ENCODE data around the gene AGAP1. TPM values are rescaled to one million over a fixed set of nuclear protein-coding genes. Genes with fewer than 3 reads are reported as not detected.

The AGAP1 gene
- total RNA-seq, 2 experiments from 2014 or later: 2.2 TPM

DNA sequence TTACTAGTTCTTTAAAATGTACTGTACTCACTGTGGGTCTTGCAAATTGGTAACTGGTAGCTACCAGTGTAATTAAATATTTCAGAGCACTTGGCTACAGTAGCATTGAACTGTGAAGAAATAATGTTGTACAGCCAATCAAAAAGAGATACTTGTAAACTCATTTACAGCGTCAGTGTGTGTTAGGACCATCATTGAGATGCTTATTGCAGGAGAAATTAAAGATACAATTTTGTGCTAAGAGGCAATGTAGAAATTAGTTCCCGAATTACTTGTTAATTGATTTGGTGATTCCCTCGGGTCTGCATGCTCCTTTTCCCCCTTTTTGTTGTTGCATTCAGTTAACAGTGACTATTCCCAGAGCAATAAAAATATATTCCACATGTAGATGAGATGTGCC is 330.5 kb downstream of the AGAP1 start:
- no peak for ATAC-seq

DNA sequence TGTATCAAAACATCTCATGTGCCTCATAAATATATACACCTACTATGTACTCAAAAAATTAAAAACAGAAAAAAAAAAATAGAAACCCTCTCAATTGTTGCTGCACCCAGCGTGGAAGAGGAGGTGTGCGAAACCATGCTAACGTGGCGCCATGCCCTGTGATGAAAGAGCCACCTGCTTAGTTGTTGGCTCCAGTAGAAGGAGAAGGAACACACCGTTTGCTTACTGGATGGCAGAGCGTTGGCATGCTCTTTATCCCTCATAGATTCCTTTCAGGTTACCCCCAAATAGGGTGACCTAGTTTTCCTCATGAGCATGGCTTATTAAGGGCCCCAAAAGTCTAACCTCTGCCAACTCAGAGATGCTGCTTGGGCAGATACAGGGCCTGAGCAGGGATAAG is 332.1 kb downstream of the AGAP1 start:
- Mint-ChIP-seq H3K27me3 (no peaks in the 10 kb centered on the region), H3K4me3 (no peak overlapping the region), H3K27ac (no peak overlapping the region), H3K4me1 (no peaks in the 10 kb centered on the region), H3K9me3 (ENCODE audit: low read depth) (peaks cover 4% of the 10 kb centered on the region), H3K36me3 (ENCODE audit: low read depth) (no peaks in the 10 kb centered on the region)
- ChIA-PET POLR2A (no interaction called here), CTCF (no interaction called here)
- DNase-seq (no peak), ATAC-seq (no peak)
- intact Hi-C loops (cut with DNase I, micrococcal nuclease): no loop called here

More for the DNA sequence above, 330.5 kb downstream of the AGAP1 start:
- no peak overlapping the region for H3K27ac Mint-ChIP-seq
- ChIA-PET POLR2A (no interaction called here), CTCF (no interaction called here)
- H3K9me3 Mint-ChIP-seq (ENCODE audit: low read depth): peaks cover 4% of the 10 kb centered on the region
- no peak for DNase-seq
- no peak overlapping the region for H3K4me3 Mint-ChIP-seq
- intact Hi-C loops (cut with DNase I, micrococcal nuclease): no loop called here
- peaks cover 2% of the 10 kb centered on the region for H3K27me3 Mint-ChIP-seq
- no peaks in the 10 kb centered on the region for H3K4me1 Mint-ChIP-seq
- H3K36me3 Mint-ChIP-seq (ENCODE audit: low read depth): no peaks in the 10 kb centered on the region

DNA sequence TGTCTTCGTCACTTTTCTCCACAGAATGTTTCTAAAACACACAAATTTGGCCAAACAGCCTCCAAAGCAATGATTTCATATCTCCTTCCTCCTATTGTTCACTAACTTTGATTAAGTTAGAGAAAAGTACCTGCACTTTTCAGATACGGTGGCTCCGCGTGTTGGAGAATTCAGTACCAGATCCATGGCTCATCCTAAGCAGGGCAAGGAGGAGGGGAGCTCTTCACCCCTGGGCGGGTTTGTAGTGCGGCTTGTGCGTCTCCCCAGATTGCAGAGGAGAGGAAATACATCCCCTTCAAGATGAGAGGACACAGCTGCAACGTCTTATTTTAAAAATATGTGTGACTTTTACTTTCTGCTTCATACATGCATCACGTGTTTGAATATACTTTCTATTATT is 333.0 kb downstream of the AGAP1 start:
- CTCF ChIA-PET: no interaction called here
- H3K27ac Mint-ChIP-seq: no peak overlapping the region
- no peaks in the 10 kb centered on the region for H3K4me1 Mint-ChIP-seq
- H3K27me3 Mint-ChIP-seq: no peaks in the 10 kb centered on the region
- H3K36me3 Mint-ChIP-seq (ENCODE audit: low read depth): no peaks in the 10 kb centered on the region
- H3K4me3 Mint-ChIP-seq: no peak overlapping the region
- H3K9me3 Mint-ChIP-seq (ENCODE audit: low read depth): peaks cover 4% of the 10 kb centered on the region
- DNase-seq: no peak
- no peak for ATAC-seq
- POLR2A ChIA-PET: no interaction called here
- intact Hi-C loops (cut with DNase I, micrococcal nuclease): no loop called here

DNA sequence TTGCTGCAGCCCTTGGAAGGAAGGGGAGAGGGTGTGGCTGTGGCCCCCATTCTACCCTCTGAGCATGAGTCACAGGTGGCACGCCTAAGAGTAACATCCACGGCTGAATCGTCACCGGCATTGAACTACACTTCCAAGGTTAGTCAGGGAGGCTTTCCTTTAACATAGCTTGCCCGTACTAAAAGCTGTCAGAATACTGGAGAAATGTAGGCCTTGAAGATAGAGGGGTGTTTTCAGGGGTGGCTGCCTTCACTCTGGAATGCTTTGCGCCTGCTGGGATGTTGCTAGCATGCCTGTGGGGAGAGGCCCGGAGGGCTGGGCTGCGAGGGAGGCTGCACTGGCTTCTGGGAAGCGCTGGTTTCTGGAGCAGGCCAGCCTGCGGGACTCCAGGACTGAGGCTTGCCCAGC is 333.7 kb downstream of the AGAP1 start:
- Mint-ChIP-seq H3K4me1 (no peaks in the 10 kb centered on the region), H3K27me3 (no peaks in the 10 kb centered on the region), H3K27ac (no peak overlapping the region), H3K4me3 (no peak overlapping the region), H3K36me3 (ENCODE audit: low read depth) (no peaks in the 10 kb centered on the region), H3K9me3 (ENCODE audit: low read depth) (no peaks in the 10 kb centered on the region)
- CTCF ChIA-PET: no interaction called here
- intact Hi-C loops (cut with DNase I, micrococcal nuclease): no loop called here
- DNase-seq (no peak), ATAC-seq (no peak)
- POLR2A ChIA-PET: no interaction called here

DNA sequence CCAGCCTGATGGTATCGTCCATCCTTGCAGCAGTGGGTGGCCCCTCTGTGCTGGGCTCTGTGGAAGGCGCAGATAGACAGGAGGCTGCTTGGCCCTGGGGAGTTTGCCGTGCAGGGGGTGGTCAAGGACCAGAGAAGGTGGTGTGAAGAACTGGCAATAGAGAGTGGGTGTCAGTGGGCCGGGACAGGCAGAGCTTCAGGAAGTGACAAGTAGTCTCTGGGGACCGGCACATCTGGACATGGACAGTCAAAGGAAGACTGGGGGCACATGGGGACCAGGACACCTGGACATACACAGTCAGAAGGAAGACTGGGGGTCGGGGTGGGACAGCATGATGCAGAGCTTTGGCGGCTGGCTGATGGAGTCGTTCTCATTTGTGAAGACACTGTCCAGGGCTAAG is 335.9 kb downstream of the AGAP1 start:
- Mint-ChIP-seq H3K27ac (no peak overlapping the region), H3K27me3 (no peaks in the 10 kb centered on the region), H3K4me3 (no peak overlapping the region), H3K9me3 (ENCODE audit: low read depth) (no peaks in the 10 kb centered on the region), H3K4me1 (no peaks in the 10 kb centered on the region), H3K36me3 (ENCODE audit: low read depth) (no peaks in the 10 kb centered on the region)
- CTCF ChIA-PET: no interaction called here
- no peak for ATAC-seq
- POLR2A ChIA-PET: no interaction called here
- intact Hi-C loops (cut with DNase I, micrococcal nuclease): no loop called here
- no peak for DNase-seq

DNA sequence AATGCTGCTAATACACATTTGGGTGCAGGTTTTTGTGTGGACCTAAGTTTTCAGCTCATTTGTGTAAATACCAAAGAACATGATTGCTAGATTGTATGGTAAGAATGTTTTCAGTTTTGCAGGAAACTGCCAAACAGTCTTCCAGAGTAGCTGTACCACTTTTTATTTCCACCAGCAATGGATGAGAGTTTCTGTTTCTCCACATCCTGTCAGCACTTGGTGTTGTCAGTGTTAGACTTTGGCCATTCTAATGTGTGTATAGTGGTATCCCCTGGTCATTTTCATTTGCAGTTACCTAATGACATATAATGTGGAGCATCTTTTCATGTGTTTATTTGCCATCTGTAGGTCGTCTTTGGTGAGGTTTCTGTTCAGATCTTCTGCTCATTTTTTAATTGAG is 337.9 kb downstream of the AGAP1 start:
- H3K4me3 Mint-ChIP-seq: no peak overlapping the region
- ChIA-PET POLR2A (no interaction called here), CTCF (interaction anchor here (0.7 kb wide), 1 partner anchor 36 kb away, joined by 3 read pairs; no protein-coding TSS in a partner anchor)
- peaks cover 5% of the 10 kb centered on the region for H3K27me3 Mint-ChIP-seq
- ATAC-seq: no peak
- no peak overlapping the region for H3K27ac Mint-ChIP-seq
- no peak for DNase-seq
- intact Hi-C loops (cut with DNase I, micrococcal nuclease): no loop called here
- no peaks in the 10 kb centered on the region for H3K36me3 Mint-ChIP-seq (ENCODE audit: low read depth)
- H3K4me1 Mint-ChIP-seq: no peaks in the 10 kb centered on the region
- H3K9me3 Mint-ChIP-seq (ENCODE audit: low read depth): no peaks in the 10 kb centered on the region

GRCh38 chr2:235832941-235833340 is 339.1 kb downstream of the AGAP1 start:
- Mint-ChIP-seq H3K4me3 (no peak overlapping the region), H3K4me1 (no peaks in the 10 kb centered on the region), H3K27ac (no peak overlapping the region), H3K9me3 (ENCODE audit: low read depth) (no peaks in the 10 kb centered on the region), H3K36me3 (ENCODE audit: low read depth) (no peaks in the 10 kb centered on the region), H3K27me3 (peaks cover 5% of the 10 kb centered on the region)
- intact Hi-C loops (cut with DNase I, micrococcal nuclease): no loop called here
- ATAC-seq (no peak), DNase-seq (no peak)
- ChIA-PET CTCF (no interaction called here), POLR2A (no interaction called here)

GRCh38 chr2:235833971-235834620 is 340.3 kb downstream of the AGAP1 start:
- ChIA-PET POLR2A (no interaction called here), CTCF (no interaction called here)
- H3K9me3 Mint-ChIP-seq (ENCODE audit: low read depth): no peaks in the 10 kb centered on the region
- H3K4me1 Mint-ChIP-seq: no peaks in the 10 kb centered on the region
- intact Hi-C loops (cut with DNase I, micrococcal nuclease): no loop called here
- ATAC-seq (no peak), DNase-seq (no peak)
- H3K27ac Mint-ChIP-seq: no peak overlapping the region
- no peak overlapping the region for H3K4me3 Mint-ChIP-seq
- H3K36me3 Mint-ChIP-seq (ENCODE audit: low read depth): no peaks in the 10 kb centered on the region
- H3K27me3 Mint-ChIP-seq: peaks cover 10% of the 10 kb centered on the region

DNA sequence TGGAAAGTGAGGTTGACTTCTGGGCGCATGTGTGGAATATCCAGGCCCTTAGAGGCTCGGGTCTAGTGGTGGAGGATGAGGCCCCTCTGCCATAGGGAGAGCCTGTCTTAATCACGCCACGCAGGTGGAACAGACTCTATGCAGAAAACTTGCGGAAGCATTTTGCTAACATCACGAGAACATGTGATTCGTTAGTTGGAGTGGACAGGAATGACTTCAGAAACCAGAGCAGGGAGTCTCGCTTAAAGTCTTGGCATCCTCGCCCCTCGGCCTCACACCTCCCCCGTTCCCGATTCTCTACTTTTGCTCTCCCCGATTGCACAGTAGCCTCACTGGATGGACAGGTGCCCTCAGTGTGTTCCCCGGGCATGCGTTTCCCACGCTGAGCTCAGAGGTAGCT is 340.9 kb downstream of the AGAP1 start:
- ChIA-PET POLR2A (no interaction called here), CTCF (no interaction called here)
- DNase-seq (no peak), ATAC-seq (no peak)
- H3K4me3 Mint-ChIP-seq: no peak overlapping the region
- intact Hi-C loops (cut with DNase I, micrococcal nuclease): no loop called here
- no peaks in the 10 kb centered on the region for H3K9me3 Mint-ChIP-seq (ENCODE audit: low read depth)
- H3K27me3 Mint-ChIP-seq: peaks cover 10% of the 10 kb centered on the region
- H3K27ac Mint-ChIP-seq: no peak overlapping the region
- no peaks in the 10 kb centered on the region for H3K36me3 Mint-ChIP-seq (ENCODE audit: low read depth)
- H3K4me1 Mint-ChIP-seq: no peaks in the 10 kb centered on the region

DNA sequence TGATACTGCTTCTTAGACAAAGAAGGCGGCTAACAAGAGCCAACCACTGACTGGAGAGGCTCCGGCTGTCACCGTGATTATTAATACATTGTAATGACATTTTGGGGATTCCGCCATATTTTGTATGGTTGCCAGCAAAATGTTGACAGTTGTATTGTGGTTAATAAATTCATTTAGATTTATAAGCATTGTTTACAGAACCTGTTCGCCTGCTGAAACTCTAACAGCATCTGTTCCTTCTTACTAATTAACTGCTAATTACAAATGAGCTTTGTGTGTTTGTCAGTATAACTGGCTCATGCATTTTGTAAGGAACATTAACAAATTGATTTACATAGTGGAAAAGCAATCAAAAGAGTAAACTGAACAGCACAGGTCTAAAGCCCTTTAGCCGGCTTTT is 342.0 kb downstream of the AGAP1 start:
- Mint-ChIP-seq H3K4me1 (no peaks in the 10 kb centered on the region), H3K36me3 (ENCODE audit: low read depth) (no peaks in the 10 kb centered on the region), H3K4me3 (no peak overlapping the region), H3K27ac (no peak overlapping the region), H3K9me3 (ENCODE audit: low read depth) (no peaks in the 10 kb centered on the region), H3K27me3 (peaks cover 10% of the 10 kb centered on the region)
- no peak for ATAC-seq
- intact Hi-C loops (cut with DNase I, micrococcal nuclease): no loop called here
- no peak for DNase-seq
- ChIA-PET CTCF (interaction anchor here (0.7 kb wide), 2 partner anchors 13 to 56 kb away, joined by 3 to 4 read pairs; no protein-coding TSS in a partner anchor), POLR2A (no interaction called here)

GRCh38 chr2:235836491-235836911 is 342.7 kb downstream of the AGAP1 start:
- DNase-seq (no peak), ATAC-seq (no peak)
- H3K36me3 Mint-ChIP-seq (ENCODE audit: low read depth): no peaks in the 10 kb centered on the region
- no peaks in the 10 kb centered on the region for H3K9me3 Mint-ChIP-seq (ENCODE audit: low read depth)
- no peaks in the 10 kb centered on the region for H3K4me1 Mint-ChIP-seq
- ChIA-PET CTCF (no interaction called here), POLR2A (no interaction called here)
- H3K27me3 Mint-ChIP-seq: peaks cover 10% of the 10 kb centered on the region
- no peak overlapping the region for H3K4me3 Mint-ChIP-seq
- intact Hi-C loops (cut with DNase I, micrococcal nuclease): no loop called here
- H3K27ac Mint-ChIP-seq: no peak overlapping the region

DNA sequence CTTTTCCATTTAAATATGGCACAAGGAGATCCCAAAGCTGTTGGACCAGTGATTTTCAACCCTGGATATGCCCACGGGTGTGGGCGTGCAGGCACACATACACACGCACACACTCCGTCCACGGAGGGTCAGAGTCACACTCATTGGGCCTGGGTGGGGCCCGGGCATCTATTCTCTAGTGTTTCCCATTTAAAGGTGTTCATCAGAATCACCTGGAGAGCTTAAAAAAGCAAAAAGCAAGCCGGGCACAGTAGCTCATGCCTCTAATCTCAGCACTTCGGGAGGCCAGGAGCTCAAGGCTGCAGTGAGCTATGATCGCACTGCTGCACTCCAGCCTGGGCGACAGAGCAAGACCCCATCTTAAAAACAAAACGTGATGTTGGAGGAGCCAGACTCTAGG is 345.4 kb downstream of the AGAP1 start:
- POLR2A ChIA-PET: no interaction called here
- intact Hi-C loops (cut with DNase I, micrococcal nuclease): no loop called here
- no peaks in the 10 kb centered on the region for H3K9me3 Mint-ChIP-seq (ENCODE audit: low read depth)
- H3K27me3 Mint-ChIP-seq: peaks cover 10% of the 10 kb centered on the region
- no peak overlapping the region for H3K4me3 Mint-ChIP-seq
- no peak overlapping the region for H3K27ac Mint-ChIP-seq
- no peaks in the 10 kb centered on the region for H3K36me3 Mint-ChIP-seq (ENCODE audit: low read depth)
- ATAC-seq (no peak), DNase-seq (no peak)
- CTCF ChIA-PET: no interaction called here
- H3K4me1 Mint-ChIP-seq: no peaks in the 10 kb centered on the region

DNA sequence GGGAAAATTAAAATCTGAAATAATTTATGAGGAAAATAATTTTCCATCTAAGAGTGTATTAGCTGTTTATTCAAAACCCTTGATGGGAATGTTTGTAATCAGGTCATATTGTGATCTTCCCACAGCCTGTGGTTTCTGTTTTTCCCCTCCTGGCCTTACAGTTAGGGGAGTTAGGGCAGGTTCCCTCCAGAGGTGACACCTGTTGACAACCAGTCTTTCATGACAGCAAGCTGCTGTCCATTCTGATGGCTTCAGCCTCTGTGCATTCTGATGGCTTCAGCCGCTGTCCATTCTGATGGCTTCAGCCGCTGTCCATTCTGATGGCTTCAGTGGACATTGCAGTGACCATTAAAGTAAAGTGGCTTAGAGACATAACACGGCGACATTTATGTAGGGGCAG is 346.1 kb downstream of the AGAP1 start:
- Mint-ChIP-seq H3K27me3 (peaks cover 10% of the 10 kb centered on the region), H3K4me1 (no peaks in the 10 kb centered on the region), H3K27ac (no peak overlapping the region), H3K4me3 (no peak overlapping the region), H3K9me3 (ENCODE audit: low read depth) (no peaks in the 10 kb centered on the region), H3K36me3 (ENCODE audit: low read depth) (no peaks in the 10 kb centered on the region)
- intact Hi-C loops (cut with DNase I, micrococcal nuclease): no loop called here
- ChIA-PET CTCF (no interaction called here), POLR2A (no interaction called here)
- no peak for ATAC-seq
- DNase-seq: no peak
